ENCODE measurements around the gene TMEM87B.
"Not testable (repeated sequence)": the region's sequence is repeated elsewhere in the genome, so short reads cannot be mapped to it uniquely, and the experiment has no call there.

The TMEM87B gene

DNA sequence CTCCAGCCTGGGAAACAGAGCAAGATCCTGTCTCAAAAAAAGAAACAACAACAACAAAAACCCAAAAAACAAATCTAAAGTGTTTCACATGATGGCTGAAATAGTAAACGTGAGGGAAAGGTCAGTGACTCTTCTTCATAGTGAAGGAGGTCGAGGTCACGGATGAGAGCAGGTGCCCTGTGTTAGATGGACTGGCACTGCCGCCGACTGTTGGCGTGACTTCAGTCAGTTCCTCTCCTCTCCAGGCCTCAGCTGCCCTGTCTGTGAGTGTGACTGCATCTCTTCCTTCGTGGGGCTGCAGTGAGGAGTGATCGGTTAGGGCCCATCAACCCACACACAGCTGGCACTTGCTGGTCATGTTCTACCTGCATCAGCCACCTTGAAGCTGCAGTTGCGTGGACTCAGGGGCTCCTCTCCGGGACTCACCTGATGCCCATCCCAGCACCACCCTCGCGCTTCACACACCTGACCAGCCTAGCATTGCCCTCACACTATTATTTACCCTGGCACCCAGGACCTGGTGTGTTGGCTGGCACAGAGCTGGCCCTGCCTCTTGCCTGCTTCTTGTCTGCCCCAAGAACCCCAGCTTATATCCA lies 30.1 kb upstream of the TMEM87B start:
- TF ChIP-seq ZNF274 (IDR thresholded peaks at IDR 0.05; ENCODE audit: low read depth, low read length) = no peak
- no peak overlapping the region for H3K4me3 ChIP-seq (ENCODE audit: low read length)

- H3K4me3 ChIP-seq (ENCODE audit: low read length) = no peak overlapping the region
- no peak for TF ChIP-seq ZNF274 (IDR thresholded peaks at IDR 0.05; ENCODE audit: low read depth, low read length)
These were observed 28.6 kb upstream of the TMEM87B start for GRCh38 chr2:112026509-112026908.

DNA sequence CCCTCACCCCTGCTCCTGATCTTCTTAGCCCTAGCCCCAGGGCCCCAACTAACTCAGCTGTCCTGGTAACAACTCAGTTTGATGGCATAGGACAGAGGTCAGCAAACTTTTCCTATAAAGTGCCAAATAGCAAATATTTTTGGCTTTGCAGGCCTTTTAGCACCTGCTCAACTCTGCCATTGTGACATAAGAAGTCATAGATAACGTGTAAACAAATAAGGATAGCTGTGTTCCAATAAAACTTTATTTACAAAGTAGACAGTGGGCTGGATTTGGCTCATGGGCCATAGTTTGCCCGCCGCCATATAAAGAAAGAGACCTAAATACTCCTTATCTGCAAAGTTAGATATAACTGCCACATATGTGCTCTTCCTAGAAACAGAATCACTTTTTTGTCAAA lies 27.3 kb upstream of the TMEM87B start:
- no peak for TF ChIP-seq ZNF274 (IDR thresholded peaks at IDR 0.05; ENCODE audit: low read depth, low read length)
- no peak overlapping the region for H3K4me3 ChIP-seq (ENCODE audit: low read length)

GRCh38 chr2:112029164-112029563 lies 25.9 kb upstream of the TMEM87B start:
- no peak for TF ChIP-seq ZNF274 (IDR thresholded peaks at IDR 0.05; ENCODE audit: low read depth, low read length)
- no peak overlapping the region for H3K4me3 ChIP-seq (ENCODE audit: low read length)

DNA sequence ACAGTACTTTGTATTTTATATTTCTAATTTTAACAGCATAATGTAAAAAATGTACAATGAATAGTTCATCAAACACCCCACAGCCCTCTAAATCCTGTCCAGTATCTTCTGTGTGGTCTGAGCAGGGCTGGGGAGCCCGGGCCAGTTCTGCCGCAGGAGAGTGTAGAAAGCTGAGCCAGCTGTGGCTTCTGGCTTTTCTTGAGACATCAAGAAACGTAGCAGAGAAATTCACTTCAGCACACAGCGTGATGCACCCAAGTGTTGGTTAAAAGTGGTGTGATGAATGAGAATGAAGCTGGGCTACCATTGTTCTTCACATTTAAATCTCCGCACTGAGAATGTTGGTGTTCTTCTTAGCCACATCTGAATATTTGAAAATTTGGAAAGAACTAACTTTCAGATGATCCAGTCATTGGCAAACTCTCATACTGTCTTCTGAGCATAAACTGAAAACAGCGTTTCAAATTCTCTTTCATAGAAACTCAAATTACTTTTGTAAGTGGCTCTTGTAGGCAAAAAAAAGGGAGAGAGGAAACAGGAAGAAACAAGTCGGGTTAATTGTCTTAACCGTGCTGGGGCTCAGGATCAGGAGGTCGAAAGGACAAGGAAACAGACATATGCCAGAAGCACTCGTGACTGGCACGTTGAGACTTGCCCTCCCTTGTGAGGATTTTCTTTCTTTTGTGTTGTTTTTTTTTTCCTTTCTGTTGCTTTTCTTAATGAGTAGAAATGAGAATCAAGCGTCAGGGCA lies 23.4 kb upstream of the TMEM87B start:
- no peak for TF ChIP-seq ZNF274 (IDR thresholded peaks at IDR 0.05; ENCODE audit: low read depth, low read length)

GRCh38 chr2:112032224-112032586 lies 22.9 kb upstream of the TMEM87B start:
- TF ChIP-seq ZNF274 (IDR thresholded peaks at IDR 0.05; ENCODE audit: low read depth, low read length) = no peak
- no peak overlapping the region for H3K4me3 ChIP-seq (ENCODE audit: low read length)

More for the DNA sequence above, 23.4 kb upstream of the TMEM87B start:
- H3K4me3 ChIP-seq (ENCODE audit: low read length) = no peak overlapping the region

DNA sequence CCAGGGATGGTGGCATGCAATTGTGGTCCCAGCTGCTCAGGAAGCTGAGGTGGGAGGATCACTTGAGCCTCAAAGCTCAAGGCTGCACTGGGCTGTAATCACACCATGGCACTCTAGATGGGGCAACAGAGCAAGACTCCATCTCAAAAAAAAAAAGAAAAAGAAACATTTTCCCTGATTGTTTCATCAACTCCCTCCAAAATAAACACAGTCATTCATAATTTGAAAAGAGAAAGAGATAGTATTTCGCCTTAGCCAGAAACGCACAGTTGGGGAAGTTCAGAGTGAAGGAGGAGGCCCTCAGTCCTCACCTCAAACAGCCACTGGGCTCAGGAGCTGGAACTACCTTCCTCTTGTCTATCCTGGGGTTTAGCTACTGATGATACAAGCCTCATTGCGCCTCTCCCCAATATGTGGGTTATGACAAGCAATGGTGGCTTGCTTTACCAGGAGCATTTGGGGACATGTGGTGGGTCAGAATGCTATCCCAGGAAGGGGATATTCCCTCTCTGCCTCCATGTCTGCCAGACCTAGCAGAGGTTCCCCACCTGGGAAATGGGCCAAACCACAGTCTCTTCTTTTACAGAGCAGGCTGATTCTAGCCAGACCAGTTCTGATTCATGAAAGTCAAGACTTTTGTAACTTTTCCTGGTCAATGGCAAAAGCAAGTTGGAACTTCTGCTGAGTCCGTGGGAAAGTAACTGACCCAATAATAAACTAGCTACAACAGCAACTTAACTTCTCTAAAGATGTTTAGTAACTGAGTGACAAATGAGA lies 22.2 kb upstream of the TMEM87B start:
- no peak for TF ChIP-seq ZNF274 (IDR thresholded peaks at IDR 0.05; ENCODE audit: low read depth, low read length)
- no peak overlapping the region for H3K4me3 ChIP-seq (ENCODE audit: low read length)

DNA sequence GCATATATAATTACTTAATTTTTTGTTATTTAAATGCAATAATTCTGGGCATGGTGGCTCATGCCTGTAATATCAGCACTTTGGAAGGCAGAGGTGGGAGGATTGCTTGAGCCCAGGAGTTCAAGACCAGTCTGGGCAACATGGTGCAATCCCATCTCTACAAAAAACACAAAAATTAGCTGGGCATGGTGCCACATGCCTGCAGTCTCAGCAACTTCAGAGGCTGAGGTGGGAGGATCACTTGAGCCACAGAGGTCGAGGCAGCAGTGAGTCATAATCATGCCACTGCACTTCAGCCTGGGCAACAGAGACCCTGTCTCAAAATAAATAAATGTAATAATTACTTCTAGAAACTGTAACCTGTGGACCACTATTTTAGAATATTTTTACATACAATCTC lies 21.5 kb upstream of the TMEM87B start:
- H3K4me3 ChIP-seq (ENCODE audit: low read length) = no peak overlapping the region
- no peak for TF ChIP-seq ZNF274 (IDR thresholded peaks at IDR 0.05; ENCODE audit: low read depth, low read length)

DNA sequence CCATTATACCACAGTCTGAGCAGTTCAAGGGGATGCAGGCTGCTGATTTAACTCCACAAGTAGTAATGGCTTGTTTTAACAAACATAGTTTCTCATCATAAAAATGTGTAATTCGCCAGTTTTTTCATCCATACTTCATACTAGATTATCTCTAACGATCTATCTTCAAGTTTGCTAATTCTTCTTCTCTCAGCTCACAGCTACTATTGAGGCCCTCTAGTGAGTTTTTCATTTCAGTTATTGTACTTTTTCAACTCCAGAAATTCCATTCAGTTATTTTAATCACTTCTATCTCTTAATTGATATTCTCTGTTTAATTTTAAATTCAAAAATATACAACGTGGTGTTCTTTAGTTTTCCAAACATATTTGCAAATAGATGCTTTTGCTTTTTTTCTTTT lies 20.1 kb upstream of the TMEM87B start:
- H3K4me3 ChIP-seq (ENCODE audit: low read length) = no peak overlapping the region
- no peak for TF ChIP-seq ZNF274 (IDR thresholded peaks at IDR 0.05; ENCODE audit: low read depth, low read length)

DNA sequence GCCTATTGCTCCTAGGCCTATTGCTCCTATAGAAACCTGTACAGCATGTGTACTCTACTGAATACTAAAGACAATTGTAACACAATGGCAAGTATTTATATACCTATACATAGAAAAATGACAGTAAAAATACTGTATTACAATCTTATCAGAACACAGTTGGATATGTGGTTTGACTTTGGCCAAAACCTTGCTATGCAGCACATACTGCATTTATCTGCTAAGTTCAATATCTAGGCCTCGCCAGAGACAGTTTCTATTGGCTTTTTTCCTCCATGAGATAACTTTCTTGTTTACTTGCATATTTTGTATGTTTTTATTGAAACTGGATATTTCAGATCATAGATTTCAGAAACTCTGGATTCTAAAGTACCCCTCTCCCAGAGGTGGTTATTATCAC lies 19.3 kb upstream of the TMEM87B start:
- H3K4me3 ChIP-seq (ENCODE audit: low read length) = no peak overlapping the region
- no peak for TF ChIP-seq ZNF274 (IDR thresholded peaks at IDR 0.05; ENCODE audit: low read depth, low read length)

DNA sequence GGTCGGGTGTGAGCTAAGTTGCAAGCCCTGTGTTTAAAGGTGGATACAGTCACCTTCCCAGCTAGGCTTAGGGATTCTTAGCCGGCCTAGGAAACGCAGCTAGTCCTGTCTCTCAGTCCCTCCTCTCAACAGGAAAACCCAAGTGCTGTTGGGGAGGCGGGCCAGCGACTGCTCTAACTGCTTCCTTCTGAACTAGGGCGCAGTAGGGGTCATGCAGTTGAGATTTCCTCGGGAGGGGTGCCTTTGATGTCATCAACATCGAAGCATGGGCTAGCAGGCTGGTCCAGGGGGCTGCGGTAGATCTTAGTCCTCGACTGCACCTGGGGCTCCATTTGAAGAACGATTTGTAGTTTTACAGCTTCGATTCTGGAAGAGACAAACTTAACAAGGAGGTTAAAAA lies 15.5 kb upstream of the TMEM87B start:
- not testable (repeated sequence) for H3K4me3 ChIP-seq (ENCODE audit: low read length)

DNA sequence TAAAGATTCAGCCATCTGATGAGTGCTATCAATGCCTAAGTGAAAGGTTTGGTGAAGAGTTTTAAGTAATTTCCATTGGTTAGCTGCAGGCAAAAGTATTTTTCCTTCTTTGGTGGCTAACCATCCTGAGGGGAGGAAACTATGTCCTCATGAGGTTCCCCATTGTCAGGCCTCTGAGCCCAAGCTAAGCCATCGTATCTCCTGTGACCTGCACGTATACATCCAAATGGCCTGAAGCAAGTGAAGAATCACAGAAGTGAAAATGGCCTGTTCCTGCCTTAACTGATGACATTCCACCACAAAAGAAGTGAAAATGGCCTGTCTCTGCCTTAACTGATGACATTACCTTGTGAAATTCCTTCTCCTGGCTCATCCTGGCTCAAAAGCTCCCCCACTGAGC lies 15.0 kb upstream of the TMEM87B start:
- not testable (repeated sequence) for H3K4me3 ChIP-seq (ENCODE audit: low read length)

- not testable (repeated sequence) for H3K4me3 ChIP-seq (ENCODE audit: low read length)
These were observed 13.6 kb upstream of the TMEM87B start for GRCh38 chr2:112041460-112041859.

DNA sequence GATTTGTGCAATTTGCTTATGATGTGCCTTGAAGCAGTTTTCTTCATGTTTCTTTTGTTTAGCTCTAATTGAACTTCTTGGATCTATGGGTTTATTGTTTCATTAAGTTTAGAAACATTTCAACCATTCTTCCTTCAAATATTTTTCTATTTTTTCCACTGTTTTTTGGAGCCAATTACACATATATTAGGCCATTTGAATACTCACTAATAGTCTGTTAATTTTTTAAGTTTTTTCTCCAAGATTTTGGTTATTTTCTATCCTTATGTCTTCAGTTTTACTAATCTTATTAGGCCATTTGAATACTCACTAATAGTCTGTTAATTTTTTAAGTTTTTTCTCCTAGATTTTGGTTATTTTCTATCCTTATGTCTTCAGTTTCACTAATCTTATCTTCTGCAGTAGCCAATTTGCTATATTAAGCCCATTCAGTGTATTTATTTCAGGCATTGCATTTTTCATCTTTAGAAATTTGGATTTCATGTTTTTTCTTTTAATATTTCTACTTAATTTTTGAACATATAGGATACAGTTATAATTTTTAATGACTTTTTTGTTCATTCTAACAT lies 9.5 kb upstream of the TMEM87B start:
- no peak for TF ChIP-seq ZNF274 (IDR thresholded peaks at IDR 0.05; ENCODE audit: low read depth, low read length)
- no peak overlapping the region for H3K4me3 ChIP-seq (ENCODE audit: low read length)

DNA sequence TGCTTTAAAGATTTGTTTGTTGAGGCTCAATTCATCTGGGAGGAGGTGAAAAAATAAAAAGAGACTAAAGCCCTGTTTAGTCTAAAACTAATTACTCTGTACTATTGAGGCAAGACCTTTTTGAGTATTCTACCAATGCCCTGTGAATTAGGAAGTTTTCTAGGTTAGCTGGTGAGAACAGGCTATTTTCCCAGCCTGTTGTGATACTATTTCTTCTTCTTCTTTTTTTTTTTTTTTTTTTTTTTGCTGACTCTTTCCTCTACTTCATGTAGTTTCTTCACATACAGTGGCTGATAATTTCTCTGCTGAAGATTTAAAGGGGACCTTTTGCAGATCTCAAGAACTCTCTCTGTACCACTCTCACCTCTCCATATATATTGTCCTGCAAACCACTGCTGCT lies 8.8 kb upstream of the TMEM87B start:
- no peak overlapping the region for H3K4me3 ChIP-seq (ENCODE audit: low read length)
- TF ChIP-seq ZNF274 (IDR thresholded peaks at IDR 0.05; ENCODE audit: low read depth, low read length) = no peak

Measured in GM08714 (cell line).